HG03280 (cell line): ENCODE results near the gene RAI1.
"Not testable (repeated sequence)": the region's sequence is repeated elsewhere in the genome, so short reads cannot be mapped to it uniquely, and the experiment has no call there.

Source experiments
- ATAC-seq: cut with Tn5 transposase; IDR thresholded peaks from one replicate; pipeline ENCODE4 v1.9.1; 2021; ENCODE audit warnings: mild to moderate bottlenecking, moderate library complexity; ENCODE audit not compliant: unreplicated experiment

The RAI1 gene

GRCh38 chr17:17681187-17681743 is at the start of gene RAI1:
Gene RAI1 (plus strand): TSS chr17:17681458. CDS start chr17:17792949, 111,491 bp downstream.
- peak; percentile 58 for ATAC-seq

- ATAC-seq: not testable (repeated sequence)
Measured at GRCh38 chr17:17632690-17633089, 48.6 kb upstream of the RAI1 start.

GRCh38 chr17:17633310-17633709 is 47.9 kb upstream of the RAI1 start:
- ATAC-seq: no peak

- no peak for ATAC-seq
Measured at GRCh38 chr17:17635126-17635525, 46.1 kb upstream of the RAI1 start.

GRCh38 chr17:17635537-17636271 is 45.6 kb upstream of the RAI1 start:
- ATAC-seq: not testable (repeated sequence)

- ATAC-seq: no peak
Measured at GRCh38 chr17:17636272-17636885, 44.9 kb upstream of the RAI1 start.

GRCh38 chr17:17638467-17638866 is 42.8 kb upstream of the RAI1 start:
- no peak for ATAC-seq

- ATAC-seq: not testable (repeated sequence)
Measured at GRCh38 chr17:17639661-17640270, 41.5 kb upstream of the RAI1 start.

GRCh38 chr17:17641621-17642409 is 39.4 kb upstream of the RAI1 start:
- ATAC-seq: no peak

GRCh38 chr17:17645148-17645547 is 36.1 kb upstream of the RAI1 start:
- ATAC-seq: not testable (repeated sequence)

- ATAC-seq: no peak
Measured at GRCh38 chr17:17645961-17646360, 35.3 kb upstream of the RAI1 start.

GRCh38 chr17:17647524-17648178 is 33.6 kb upstream of the RAI1 start:
- ATAC-seq: no peak

- no peak for ATAC-seq
Measured at GRCh38 chr17:17648762-17649161, 32.5 kb upstream of the RAI1 start.

- no peak for ATAC-seq
Measured at GRCh38 chr17:17650959-17651358, 30.3 kb upstream of the RAI1 start.

- ATAC-seq: no peak
Measured at GRCh38 chr17:17653343-17653742, 27.9 kb upstream of the RAI1 start.

GRCh38 chr17:17659340-17659739 is 21.9 kb upstream of the RAI1 start:
- no peak for ATAC-seq

GRCh38 chr17:17661134-17661533 is 20.1 kb upstream of the RAI1 start:
- no peak for ATAC-seq

- ATAC-seq: no peak
Measured at GRCh38 chr17:17661834-17662385, 19.3 kb upstream of the RAI1 start.

GRCh38 chr17:17663160-17664063 is 17.8 kb upstream of the RAI1 start:
- peak; percentile 87 for ATAC-seq
